GM12892 (cell line): Measurements from ENCODE around the gene SLC24A3.

Source experiments
- POLR2A ChIP-seq: IDR thresholded peaks from 2 replicates; pipeline ENCODE4 v1.6.1; 2011; ENCODE audit warnings: low read depth, low read length, control low read depth
- POLR2AphosphoS5 ChIP-seq: IDR thresholded peaks from 2 replicates; pipeline ENCODE4 v1.6.1; 2011; ENCODE audit warnings: low read depth, low read length, control low read depth
- TAF1 ChIP-seq: IDR thresholded peaks from 2 replicates; pipeline ENCODE4 v1.6.1; 2011; ENCODE audit warnings: low read depth, mild to moderate bottlenecking, control low read depth, low read length, borderline replicate concordance

- TF ChIP-seq POLR2AphosphoS5 (no peak), POLR2A (no peak), TAF1 (no peak)
Measured at GRCh38 chr20:19511931-19512330, 299.5 kb downstream of the SLC24A3 start.
